Measurements from ENCODE around the gene DDX55.

DDX55 gene

GRCh38 chr12:123608182-123608581, 6.3 kb downstream of the DDX55 start:
- CTCF ChIA-PET, result no interaction called here
- POLR2A ChIA-PET (ENCODE audit: low non-redundant PET), result no interaction called here
- TF ChIP-seq, protein P1, sequence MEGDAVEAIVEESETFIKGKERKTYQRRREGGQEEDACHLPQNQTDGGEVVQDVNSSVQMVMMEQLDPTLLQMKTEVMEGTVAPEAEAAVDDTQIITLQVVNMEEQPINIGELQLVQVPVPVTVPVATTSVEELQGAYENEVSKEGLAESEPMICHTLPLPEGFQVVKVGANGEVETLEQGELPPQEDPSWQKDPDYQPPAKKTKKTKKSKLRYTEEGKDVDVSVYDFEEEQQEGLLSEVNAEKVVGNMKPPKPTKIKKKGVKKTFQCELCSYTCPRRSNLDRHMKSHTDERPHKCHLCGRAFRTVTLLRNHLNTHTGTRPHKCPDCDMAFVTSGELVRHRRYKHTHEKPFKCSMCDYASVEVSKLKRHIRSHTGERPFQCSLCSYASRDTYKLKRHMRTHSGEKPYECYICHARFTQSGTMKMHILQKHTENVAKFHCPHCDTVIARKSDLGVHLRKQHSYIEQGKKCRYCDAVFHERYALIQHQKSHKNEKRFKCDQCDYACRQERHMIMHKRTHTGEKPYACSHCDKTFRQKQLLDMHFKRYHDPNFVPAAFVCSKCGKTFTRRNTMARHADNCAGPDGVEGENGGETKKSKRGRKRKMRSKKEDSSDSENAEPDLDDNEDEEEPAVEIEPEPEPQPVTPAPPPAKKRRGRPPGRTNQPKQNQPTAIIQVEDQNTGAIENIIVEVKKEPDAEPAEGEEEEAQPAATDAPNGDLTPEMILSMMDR (conservative IDR thresholded peaks at IDR 0.05; ENCODE audit: low read depth), result no peak
- DNase-seq (ENCODE audit: low spot score), result no peak
- no peak overlapping the region for H3K27ac ChIP-seq

- ChIA-PET CTCF (no interaction called here), POLR2A (ENCODE audit: low non-redundant PET) (no interaction called here)
- H3K27ac ChIP-seq, result no peak overlapping the region
- TF ChIP-seq, protein P1 (conservative IDR thresholded peaks at IDR 0.05; ENCODE audit: low read depth), result no peak
- no peak for DNase-seq (ENCODE audit: low spot score)
Observed at GRCh38 chr12:123614110-123614509, 12.2 kb downstream of the DDX55 start.

GRCh38 chr12:123614531-123614930, 12.6 kb downstream of the DDX55 start:
- ChIA-PET CTCF (no interaction called here), POLR2A (ENCODE audit: low non-redundant PET) (no interaction called here)
- peak; percentile 55 for DNase-seq (ENCODE audit: low spot score)
- no peak overlapping the region for H3K27ac ChIP-seq
- TF ChIP-seq, protein P1 (conservative IDR thresholded peaks at IDR 0.05; ENCODE audit: low read depth), result no peak

GRCh38 chr12:123617144-123617543, 15.2 kb downstream of the DDX55 start:
- no peak for DNase-seq (ENCODE audit: low spot score)
- no peak overlapping the region for H3K27ac ChIP-seq
- ChIA-PET CTCF (interaction anchor here (0.6 kb wide), 1 partner anchor 989 kb away, joined by 4 read pairs; no protein-coding TSS in a partner anchor), POLR2A (ENCODE audit: low non-redundant PET) (no interaction called here)
- TF ChIP-seq, protein P1 (conservative IDR thresholded peaks at IDR 0.05; ENCODE audit: low read depth), result no peak

DNA sequence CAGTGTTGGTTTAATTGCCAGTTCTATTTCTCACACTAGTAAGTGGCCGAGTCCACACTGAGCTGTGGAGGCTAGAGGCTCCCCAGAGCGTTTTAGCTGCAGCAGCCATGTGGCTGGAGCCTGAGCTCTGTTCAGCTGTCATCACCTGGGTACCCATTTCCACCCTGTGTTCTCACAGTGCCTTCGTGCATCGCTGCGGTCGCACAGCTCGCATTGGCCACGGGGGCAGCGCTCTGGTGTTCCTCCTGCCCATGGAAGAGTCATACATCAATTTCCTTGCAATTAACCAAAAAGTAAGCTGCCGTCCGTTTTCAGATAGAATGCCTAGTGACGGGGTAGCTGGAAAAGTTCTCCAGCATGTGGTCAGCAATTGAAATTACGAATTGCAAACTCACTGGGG, 15.7 kb downstream of the DDX55 start:
- no peak for DNase-seq (ENCODE audit: low spot score)
- ChIA-PET CTCF (interaction anchor here (0.6 kb wide), 1 partner anchor 989 kb away, joined by 4 read pairs; no protein-coding TSS in a partner anchor), POLR2A (ENCODE audit: low non-redundant PET) (interaction anchor here (0.6 kb wide), 1 partner anchor 183 kb away, joined by 3 read pairs; no protein-coding TSS in a partner anchor)
- TF ChIP-seq, protein P1 (conservative IDR thresholded peaks at IDR 0.05; ENCODE audit: low read depth), result no peak
- H3K27ac ChIP-seq, result no peak overlapping the region

GRCh38 chr12:123621101-123621500, 19.2 kb downstream of the DDX55 start:
- TF ChIP-seq, protein P1 (conservative IDR thresholded peaks at IDR 0.05; ENCODE audit: low read depth), result no peak
- ChIA-PET POLR2A (ENCODE audit: low non-redundant PET) (interaction anchor here (0.6 kb wide), 1 partner anchor 13 kb away, joined by 3 read pairs; no protein-coding TSS in a partner anchor), CTCF (no interaction called here)
- H3K27ac ChIP-seq, result peak overlapping the region; percentile 35
- DNase-seq (ENCODE audit: low spot score), result no peak

All from RWPE1 (cell line).